Body of pancreas (tissue), 4 donors: Measurements from ENCODE around the gene UBXN6.

Experiments used
- CTCF ChIP-seq, 7 experiments: fragments of 450-650 bp in 4 of 7; fragments of 200-600 bp in 3 of 7; sonication (generic) in 3 of 7; IDR thresholded peaks; one replicate each; pipeline ENCODE4 v1.5.1; 2016 to 2019; ENCODE audit warnings: antibody characterized with exemption in 7 of 7
- POLR2A ChIP-seq, 3 donors: fragments of 450-650 bp; IDR thresholded peaks; one replicate each; pipeline ENCODE4 v1.6.1; 2016; ENCODE audit warnings: antibody characterized with exemption in 3 of 3, mild to moderate bottlenecking in 2 of 3

DNA sequence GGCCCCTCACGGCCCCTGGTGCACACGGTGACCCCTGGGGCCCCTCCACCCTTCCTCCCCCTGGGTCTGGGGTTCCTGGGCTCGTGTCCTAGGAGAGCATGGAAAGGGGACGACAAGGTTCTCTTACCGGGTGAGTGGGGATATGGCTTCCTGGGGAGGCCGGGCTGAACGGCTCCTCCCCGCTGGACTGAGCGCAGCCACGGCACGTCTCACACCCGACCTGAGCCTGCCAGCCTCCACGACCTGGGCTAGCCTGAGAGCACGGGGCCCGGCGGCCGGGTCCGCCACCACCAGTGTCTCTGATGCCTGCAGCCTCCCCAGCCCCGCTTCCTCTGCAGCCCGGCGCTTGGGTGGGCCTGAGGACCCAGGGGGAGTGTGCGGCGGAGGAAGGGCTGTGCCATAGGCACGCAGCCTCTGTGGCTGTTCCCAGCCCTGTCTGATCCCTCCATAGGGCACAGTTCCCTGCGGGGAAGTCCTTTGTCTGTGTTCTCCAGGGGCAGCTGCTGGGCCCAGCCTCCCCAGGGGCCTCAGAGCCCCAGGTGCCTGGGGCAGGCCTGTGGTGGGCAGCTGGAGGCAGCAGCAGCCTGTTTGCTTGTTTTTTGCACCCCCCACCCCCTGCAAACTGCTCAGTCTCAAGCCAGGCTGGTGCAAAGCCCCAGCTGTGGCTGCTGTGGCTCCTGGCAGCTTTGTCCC, 45.7 kb upstream of the UBXN6 start:
- TF ChIP-seq CTCF (IDR thresholded peaks at IDR 0.05) = no peak
- TF ChIP-seq POLR2A (IDR thresholded peaks at IDR 0.05) = no peak
